GM21381 (cell line): Measurements from ENCODE around the gene CHST8.
"Not testable (repeated sequence)": the region's sequence is repeated elsewhere in the genome, so short reads cannot be mapped to it uniquely, and the experiment has no call there.

Experiments used
- ATAC-seq: cut with Tn5 transposase; IDR thresholded peaks from one replicate; pipeline ENCODE4 v1.9.1; 2021; ENCODE audit warnings: mild to moderate bottlenecking, moderate library complexity; ENCODE audit not compliant: unreplicated experiment

The CHST8 gene

GRCh38 chr19:33688171-33688992 lies 66.6 kb downstream of the CHST8 start:
- no peak for ATAC-seq

- no peak for ATAC-seq
Measured at GRCh38 chr19:33689138-33689746, 67.5 kb downstream of the CHST8 start.

DNA sequence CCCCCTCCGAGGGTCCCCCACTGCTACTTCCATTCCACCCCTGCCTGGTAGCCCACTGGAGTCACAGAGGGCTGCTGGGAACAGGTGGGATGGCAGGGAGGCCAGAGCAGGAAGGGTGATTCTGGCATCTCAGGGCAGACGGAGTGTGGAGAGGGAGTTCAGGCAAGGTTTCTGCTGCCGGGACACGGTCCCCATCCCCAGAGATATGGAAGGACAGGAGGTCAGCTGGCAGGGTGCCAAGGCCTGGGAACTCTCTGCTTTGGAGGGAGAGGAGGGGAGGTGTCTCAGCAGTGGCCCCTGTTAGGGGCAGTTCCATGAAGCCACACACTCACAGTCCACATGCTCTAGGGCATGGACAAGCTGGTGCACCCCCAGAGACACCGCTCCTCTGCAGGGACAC lies 68.1 kb downstream of the CHST8 start:
- no peak for ATAC-seq

DNA sequence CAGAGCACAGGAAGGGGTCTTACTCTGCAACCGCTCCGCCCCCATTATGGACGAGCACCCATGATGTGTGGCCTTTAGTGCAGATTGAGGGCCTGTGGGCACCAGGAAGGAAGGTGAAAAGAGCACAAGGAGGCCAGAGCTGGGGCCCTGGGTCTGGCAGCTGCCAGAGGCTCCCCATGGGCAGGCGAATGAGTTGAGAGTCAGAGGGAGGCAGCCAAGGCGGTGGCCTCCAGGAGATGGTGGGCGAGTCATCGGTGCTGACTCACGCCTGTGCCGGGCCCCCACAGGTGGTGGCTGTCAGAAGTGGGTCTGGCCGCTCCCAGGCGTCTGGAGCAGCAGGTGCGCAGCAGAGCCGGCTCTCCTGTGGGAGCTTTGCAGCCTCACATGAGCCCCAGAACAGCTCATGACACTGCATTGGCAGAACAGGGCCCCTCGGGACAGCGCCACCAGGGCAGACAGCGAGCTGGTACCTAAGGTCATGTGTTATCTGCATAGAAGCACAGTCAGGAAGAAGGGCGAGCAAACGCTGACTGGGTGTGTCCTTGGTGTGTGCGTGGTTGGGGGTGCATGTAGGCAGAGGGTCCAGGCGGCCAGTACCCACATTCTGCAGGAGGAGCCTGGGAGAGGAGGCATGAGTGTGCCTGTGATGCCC lies 68.8 kb downstream of the CHST8 start:
- no peak for ATAC-seq

- no peak for ATAC-seq
Measured at GRCh38 chr19:33691030-33691427, 69.3 kb downstream of the CHST8 start.

DNA sequence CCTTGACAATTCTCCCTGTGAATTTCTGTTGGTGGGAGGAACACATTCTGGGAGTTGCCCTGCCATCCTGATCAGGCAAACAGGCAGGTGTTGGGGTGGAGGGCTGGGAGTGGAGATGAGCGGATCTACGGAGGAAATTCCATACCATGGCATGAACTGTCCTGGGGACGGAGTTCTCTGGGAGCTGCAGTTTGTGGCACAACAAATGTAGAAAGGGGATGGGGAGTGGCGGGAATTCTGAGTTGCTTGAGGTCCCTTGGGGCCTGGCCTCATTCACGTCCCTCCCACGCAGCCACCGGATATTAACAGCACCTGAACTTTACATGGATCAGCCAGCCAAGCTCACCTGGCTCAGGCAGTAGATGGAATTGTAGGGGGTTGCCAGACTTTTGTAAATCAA lies 70.0 kb downstream of the CHST8 start:
- no peak for ATAC-seq

- no peak for ATAC-seq
Measured at GRCh38 chr19:33693678-33694077, 71.9 kb downstream of the CHST8 start.

- ATAC-seq: not testable (repeated sequence)
Measured at GRCh38 chr19:33695547-33695946, 73.8 kb downstream of the CHST8 start.

GRCh38 chr19:33697766-33698165 lies 76.0 kb downstream of the CHST8 start:
- ATAC-seq: no peak

DNA sequence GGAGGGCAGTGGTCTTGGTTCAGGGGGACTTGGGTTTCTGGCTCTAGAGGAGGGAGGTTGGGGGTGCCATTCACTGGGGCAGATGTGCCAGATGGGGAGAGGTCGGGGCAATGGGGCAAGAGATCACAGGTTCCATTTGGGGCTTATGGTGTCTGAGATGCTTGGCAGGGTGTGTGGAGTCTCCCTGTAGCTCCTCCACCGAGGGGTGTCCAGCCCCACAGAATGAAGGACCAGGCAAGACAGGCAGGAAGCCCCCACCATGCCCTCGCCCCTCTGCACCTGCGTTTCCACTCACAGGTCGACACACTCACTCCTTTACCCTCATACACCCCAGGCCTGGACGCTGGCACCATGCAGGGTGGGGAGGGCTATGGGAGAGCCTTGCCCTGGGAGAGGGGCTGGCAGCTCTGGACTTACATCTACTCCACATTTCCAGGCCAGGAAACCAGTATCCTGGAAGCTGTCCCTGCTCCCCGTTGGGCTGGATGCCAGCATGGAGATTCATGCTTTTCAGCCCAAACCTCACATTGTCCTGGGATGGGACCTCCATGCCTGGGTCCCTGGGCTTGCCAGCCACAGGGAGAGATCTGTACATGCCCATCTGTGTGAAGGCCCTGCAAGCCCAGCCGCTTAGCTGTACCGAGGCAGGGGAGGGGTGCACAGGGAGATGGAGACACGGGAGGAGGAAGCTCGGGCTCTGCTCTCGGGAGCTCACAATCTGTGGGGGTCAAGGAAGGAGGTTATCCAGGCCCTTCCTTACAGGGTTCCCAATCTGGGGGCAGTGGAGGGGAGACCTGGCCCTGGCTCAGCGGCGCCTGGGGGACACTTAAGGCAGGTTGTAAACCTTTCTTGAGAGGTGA lies 77.1 kb downstream of the CHST8 start:
- no peak for ATAC-seq

DNA sequence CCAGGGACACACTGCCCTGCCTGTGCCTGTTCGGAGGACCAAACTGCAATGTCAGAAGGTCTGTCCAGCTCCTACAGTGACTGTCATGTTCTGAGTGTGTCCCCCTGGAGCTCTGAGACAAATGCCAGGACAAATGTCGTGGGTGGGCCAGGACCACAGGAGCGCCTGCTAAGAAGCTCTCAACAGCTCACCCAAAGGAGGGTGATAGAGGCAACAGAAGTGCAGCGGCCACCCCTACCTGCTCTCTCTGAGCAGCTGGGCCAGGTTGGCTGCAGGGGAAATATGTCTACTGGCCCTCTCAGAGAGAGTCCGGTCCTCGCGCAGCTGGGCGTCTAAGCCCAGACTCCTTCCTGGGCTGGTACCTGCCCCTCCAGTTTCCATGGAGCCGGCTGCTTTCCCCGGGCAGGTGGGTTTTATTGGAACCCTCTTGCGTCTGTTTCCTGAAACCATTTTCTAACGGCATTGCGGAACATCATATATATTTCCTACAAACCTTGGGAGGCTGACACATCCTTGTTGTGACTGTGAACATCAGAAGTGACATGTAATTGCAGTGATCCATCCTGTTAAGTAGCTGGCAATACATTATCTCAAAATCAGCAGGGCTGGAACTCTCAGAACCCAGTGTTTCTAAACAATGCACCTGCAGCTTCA lies 78.1 kb downstream of the CHST8 start:
- no peak for ATAC-seq

DNA sequence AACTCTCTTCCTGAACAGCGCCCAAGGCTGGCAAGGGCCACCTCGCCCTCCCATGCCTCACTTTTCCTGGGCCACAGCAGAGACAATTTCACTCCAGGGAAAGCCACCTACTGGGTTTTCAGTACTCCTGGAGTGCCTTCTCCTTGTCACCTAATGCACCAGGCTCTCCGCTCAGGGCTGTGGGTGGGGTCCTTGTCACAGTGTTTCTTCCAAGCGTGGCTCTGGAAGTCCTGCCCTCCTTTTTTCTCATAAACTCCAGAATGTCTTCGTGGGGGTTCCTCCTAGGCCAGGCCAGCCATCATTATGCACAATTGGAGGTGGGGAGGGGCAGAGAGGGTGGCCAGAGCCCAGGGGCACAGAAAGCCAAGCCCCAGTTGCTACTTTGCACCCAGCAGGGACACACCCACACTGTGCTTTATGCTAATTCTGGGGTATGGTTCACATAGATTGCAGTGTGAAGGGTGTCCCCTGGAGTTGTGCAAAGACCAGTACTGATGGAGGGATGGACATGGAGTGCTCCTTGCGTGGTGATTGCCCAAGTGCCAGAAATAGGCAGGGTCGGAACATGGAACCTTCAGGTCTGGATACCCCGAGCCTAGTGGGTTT lies 78.8 kb downstream of the CHST8 start:
- ATAC-seq: no peak

DNA sequence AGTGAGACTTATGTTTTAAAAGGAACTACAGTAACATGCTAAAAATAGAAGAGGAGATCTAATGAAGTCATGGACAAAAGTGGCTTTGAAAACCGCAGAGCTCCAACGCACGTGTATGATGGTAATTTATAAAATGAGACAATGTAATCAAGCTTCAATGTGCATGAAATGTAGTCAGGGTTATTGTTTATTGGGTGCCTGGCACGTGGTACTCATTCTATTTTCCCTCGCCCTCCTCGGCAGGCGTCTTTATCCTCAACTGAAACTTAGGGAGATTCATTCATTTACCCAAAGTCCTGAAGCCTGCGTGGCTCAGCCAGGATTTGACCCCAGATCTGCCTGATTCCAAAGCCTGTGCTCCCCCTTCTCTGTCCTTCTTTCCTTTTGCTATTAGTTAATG lies 79.8 kb downstream of the CHST8 start:
- no peak for ATAC-seq

DNA sequence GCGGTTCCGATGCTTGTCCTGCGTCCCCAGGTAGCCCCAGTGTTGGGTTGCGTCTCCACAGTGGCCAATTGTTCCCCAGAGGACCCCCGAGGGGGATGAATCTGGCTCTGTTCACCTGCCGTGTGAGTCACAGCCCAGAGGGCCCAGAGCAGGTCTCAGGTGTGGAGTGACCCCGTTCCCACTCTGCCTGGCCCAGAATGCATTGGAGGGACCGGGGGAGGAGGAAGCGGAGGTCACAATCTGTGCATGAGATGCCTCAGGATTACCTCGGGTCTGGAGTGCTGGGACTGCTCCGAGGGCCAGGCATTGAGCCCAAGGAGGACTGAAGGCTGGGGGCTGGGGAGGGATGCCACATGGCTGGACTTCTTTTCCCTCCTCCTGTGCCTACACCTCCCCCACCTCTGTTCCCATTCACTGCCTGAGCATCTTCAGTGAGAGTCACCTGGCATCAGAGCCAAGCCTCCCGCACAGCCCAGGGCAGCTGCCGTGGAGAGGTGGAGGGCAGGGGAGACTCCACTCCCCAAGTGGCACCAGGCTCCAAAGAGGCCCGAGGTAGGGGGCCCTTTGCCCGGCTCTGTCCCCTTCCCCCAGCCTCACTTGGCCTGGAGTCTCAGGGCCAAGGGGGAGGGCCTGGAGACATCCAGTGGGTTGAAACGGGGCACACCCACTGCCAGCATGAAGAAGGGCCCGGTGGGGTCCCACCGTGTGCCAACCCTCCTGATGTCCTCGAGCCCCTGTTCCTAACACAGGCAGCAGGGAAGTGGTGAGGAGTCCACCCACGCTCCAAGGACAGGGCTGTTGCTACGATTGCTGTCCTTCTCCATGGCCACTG lies 81.1 kb downstream of the CHST8 start:
- ATAC-seq: no peak

DNA sequence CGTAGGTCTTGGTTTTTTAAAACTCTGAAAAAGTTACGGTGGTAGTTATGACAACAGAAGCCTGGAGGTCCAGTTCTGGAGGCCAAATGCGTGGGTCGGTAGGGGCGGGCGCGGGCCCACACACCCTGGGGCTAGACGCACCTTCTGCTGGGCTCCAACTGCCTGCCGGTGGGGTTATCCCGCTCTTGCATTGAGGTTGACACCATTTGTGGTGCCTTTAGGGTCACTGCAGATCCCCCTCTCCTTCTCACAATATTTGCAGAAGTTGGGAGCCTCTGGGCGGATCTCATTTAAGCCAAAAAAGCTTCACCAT lies 81.6 kb downstream of the CHST8 start:
- ATAC-seq: no peak

DNA sequence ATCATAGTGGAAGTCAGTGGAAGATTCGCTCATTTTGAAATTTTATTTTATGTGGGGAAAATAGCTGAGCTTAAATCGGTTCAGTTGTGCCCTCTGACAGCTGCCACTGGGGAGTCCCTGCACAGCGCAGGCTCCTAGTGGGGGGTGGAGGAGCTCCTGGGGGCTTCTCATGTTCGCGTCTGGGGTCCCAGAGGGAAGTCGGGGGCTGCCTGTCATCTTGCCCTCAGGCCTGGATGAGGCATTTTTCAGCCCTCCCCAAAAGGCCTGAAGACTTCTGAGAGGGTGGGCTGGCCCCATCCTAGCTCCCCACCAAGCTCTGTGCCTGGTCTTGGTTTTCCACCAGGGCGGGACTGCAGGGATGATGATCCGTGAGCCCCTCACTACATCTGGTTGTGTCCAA lies 82.1 kb downstream of the CHST8 start:
- no peak for ATAC-seq

DNA sequence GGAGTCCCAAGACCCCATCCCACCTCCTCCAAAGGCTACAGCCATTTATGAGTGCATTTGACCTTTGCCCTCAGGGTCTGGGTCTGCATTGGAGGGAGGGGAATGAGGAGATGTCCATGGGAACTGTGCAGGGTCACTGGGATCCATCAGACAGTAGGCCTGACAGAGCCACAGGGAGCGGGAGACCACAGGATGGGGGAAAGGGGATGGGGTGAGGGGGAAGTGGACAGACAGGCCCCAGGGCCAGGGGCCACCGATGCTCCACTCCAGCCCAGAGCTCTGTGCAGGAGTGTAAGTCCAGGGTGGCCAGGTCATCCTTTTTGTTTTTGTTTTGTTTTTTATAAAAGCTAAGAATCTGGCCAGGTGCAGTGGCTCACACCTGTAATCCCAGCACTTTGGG lies 82.5 kb downstream of the CHST8 start:
- no peak for ATAC-seq

GRCh38 chr19:33705090-33705847 lies 83.5 kb downstream of the CHST8 start:
- ATAC-seq: no peak

- no peak for ATAC-seq
Measured at GRCh38 chr19:33705860-33706259, 84.1 kb downstream of the CHST8 start.
